ENCODE measurements around the gene PHLDA3.

The PHLDA3 gene

DNA sequence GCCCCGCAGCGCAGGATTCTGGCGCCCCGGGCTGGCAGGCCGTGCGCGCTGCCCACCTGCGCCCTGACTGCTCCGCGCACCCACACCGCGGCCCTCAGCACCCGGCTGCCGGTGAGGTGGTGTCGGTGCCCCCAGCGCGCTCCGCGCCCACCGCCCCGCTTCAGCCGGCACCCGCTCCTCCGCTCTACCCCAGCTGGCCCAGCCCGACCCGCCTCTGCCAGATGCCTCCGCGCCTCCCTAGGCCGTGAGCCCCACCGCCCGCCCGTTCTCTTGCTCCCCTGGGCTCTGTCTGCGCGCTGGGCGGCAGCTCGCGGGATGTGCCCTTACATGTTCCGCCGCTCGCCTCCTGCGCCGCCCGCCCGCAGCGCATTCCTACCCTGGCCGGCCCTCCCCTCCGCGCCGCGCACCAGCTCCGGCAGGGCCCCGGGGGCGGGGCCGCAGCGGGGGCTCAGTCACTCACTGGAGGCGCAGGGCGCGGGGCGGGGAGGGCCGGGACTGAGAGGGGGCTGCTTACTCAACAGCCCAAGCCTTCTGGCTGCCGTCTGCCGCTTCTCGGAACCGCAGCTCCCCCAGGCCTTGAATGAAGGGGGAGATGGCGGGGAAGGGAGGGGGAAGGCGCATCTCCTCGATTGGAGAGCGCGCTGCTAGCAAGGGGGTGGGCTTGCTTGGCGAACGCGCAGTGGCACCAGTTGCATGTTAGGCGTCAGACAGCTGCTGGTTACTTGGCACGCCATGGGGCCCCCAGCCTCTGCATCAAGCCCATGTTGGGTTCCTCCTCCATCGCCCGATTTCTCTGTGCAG lies at the start of gene PHLDA3:
Gene PHLDA3, minus strand, starts transcription at position 345 of the 801 bp plus-strand sequence. CDS start 402 bp downstream, outside the sequence.
- DNase-seq: peak; percentile 50

DNA sequence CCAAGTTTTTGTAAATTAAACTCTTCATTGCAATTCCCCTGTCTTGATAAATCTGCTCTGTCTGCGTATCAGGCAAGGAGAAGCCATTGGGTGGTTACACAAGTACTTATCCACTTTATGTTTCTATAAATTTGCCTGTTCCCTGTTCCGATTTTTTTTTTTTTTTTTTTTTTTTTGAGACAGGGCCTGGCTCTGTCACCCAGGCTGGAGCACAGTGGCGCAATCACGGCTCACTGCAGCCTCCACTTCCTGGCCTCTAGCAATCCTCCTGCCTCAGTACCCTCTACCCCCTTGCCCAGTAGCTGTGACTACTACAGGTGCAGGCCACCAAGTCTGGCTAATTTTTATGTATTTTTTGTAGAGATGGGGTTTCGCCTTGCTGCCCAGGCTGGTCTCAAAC lies 49.1 kb upstream of the PHLDA3 start:
- DNase-seq: no peak

DNA sequence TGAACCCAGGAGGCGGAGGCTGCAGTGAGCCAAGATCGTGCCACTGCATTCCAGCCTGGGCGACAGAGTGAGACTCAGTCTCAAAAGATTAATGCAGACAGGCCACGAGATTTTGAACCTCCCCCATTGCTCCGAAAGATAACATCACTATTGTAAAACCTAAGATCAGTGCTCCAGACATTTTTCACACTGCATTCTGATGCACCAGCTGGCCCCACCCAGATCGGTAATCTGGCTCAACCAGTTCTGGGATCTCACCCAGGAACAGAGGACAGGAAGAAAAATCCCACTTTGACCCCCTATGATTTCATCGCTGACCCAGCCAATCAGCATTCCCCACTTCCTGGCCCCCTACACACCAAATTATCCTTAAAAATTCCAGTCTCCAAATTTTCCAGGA lies 48.6 kb upstream of the PHLDA3 start:
- DNase-seq: no peak

DNA sequence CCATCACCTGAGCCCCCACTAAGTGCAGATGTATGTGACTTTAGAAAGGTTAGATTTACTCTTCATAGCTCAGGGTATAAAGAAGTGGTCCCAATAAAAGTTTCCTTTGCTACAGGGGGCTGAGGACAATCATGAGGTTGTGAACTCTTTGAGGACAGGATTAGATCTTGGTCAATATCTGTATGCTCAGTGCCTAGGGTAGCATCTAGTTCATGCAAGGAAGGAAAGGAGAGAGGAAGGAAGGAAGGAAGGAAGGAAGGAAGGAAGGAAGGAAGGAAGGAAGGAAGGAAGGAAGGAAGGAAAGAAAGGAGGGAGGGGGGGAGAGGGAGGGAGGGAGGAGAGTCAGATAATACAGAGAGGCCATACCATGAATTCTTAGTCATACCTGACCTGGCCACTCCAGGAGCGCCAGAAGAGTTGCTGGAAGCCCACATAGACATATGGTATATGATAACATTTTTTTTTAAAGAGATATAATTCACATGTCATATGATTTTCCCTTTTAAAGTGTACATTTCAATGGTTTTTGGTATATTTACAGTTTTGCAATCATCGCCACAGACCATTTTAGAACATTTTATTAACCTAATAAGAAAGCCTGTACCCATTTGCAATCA lies 47.6 kb upstream of the PHLDA3 start:
- DNase-seq: no peak

DNA sequence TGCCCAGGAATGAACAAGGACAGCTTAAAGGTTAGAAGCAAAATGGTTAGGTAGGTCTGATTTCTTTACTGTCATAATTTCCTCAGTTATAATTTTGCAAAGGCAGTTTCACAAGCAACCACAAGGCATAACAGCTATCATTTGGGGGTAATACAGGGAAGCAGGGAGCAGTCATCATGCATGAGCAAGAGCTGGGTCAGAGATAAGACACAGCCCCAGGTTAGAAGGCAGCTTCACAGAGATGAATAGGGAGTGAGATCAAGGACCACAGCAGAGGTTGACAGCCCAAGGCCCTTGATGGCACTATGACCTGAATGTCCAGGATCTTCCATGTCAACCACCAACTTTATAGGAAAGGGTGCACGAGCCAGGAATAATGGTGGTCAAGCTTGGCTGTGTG lies 46.9 kb upstream of the PHLDA3 start:
- no peak for DNase-seq

DNA sequence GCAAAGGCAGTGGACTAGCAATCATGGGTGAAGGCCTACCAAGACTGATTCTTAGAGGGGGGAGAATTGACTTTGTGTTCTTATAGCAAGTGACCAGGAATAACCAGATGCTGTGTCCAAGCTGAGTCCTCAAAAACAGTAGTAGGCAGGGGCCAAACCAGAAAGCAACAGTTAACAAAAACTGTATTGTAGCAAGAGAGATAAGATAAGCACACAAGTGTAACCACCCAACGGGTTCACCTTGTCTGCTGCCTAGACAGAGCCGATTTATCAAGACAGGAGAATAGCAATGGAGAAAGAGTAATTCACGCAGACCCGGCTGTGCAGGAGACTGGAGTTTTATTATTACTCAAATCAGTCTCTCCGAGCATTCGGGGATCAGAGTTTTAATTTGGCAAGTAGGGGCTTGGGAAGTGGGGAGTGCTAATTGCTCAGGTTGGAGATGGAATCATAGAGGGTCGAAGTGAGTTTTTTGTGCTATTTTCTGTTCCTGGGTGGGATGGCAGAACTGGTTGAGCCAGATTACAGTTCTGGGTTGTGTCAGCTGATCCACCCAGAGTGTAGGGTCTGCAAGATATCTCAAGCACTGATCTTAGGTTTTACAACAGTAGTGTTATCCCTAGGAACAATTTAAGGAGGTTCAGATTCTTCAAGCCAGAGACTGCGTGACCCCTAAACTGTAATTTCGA lies 46.2 kb upstream of the PHLDA3 start:
- DNase-seq: no peak

DNA sequence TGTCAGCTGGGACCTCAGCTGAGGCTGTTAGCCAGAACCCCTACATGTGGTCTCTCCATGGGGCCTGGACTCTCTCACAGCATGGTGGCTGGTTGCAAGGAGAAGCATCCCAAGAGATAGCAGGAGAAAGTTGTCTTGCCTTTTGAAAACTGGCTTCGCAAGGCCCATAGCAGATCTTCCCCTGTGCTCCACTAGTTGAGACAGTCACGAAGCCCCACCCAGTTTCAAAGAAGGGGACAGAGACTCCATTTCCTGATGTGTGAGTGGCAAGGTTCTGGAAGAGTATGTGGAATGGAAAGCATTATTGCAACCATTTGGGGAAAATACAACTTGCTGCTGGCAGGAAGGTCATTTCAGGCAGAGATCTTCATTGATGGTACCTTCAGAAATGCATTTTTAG lies 45.5 kb upstream of the PHLDA3 start:
- no peak for DNase-seq

DNA sequence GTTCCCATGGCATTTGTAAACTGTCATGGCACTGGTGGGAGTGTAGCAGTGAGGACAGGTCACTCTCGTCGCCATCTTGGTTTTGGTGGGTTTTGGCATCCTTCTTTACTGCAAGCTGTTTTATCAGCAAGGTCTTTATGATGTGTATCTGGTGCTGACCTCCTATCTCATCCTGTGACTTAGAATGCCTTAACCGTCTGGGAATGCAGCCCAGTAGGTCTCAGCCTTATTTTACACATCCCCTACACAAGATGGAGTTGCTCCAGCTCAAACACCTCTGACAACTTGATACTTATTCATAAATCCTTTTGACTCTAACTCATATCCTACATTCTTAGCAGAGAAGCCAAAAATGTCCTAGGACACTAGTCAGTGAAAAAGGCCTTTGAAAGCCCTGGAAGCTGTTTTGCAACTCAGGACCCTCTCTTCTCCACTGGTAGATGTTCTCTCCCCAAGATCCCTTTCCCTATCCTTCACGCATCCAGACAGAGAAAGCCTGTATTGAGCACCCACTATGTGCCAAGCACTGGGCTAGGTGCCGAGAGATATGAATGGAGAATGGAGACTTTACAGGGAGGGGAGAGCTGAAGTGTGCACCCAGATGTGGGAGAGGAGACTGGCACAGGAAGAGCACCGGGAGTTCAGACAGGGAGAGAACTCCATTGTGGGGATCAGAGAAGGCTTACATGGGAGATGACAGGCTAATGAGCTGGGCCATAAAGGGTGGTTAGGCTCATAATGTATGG lies 44.7 kb upstream of the PHLDA3 start:
- no peak for DNase-seq

DNA sequence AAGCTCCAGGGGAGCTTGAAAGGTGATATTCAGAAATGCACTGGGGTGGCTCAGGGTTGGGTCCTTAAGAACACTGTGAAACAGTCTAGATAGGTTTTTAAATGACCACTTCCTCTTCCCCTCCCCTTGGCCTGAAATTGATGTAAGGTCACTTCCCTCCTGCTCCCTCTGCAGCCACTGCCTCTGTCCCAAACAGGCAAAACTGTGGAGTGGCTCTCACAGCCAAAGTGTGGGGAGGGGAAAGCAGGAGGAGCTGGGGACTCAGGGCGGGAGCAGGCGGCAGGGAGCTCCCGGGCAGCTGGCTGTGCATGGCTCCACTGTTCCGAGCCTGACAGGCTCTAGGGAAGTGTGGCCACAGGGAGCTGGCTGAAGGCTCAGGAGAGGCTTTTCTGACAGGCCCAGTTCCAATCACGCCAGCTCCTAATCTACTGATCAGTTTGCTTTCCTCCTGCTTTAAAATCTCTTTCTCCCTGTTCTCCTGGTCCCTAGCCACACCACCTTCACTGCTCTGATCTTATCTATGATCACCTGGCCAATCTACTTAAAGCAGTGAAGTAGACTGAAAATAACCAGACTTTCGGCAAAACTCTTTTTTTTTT lies 43.1 kb upstream of the PHLDA3 start:
- no peak for DNase-seq

DNA sequence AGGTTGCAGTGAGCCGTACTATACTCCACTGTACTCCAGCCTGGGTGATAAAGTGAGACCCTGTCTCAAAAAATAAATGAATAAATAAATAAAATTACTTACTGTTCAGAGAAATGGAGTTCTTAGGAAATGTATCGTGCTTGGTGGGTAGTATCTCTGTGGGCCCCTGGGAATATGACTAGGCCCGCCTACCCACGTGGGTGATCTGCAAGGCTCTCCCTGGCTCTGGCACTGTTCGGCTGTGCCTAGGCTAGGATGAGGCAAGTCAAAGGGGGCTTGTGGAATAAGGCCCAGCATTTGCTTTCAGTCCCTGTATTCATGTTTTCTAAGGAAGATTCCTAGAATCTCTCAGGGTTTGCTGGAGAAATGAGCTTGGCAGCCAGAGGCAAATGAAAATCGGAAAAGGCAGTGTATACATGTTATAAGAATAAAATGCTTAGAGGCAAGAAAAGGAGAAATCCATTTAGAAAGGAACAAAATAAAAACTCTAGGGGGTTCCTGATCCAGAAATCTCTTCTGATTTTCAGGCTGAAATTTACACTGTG lies 42.5 kb upstream of the PHLDA3 start:
- no peak for DNase-seq

DNA sequence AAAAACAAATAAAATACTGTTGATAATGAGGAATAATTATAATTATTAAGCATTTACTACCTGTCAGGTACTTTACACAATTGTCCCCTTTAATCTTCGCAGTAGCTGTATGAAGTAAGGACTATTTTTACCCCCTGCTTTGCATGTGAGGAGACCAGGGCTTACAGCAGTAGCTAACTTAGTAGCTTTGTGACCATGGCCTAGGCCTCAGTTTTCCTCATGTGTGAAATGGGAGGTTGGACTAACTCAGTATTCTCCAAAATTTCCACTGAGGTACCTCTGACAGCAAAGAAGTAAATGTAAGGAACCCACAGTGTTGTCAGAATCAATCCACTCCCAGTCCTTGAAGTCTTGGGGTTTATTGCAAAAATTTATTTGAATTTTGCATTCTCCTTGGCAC lies 41.7 kb upstream of the PHLDA3 start:
- no peak for DNase-seq

DNA sequence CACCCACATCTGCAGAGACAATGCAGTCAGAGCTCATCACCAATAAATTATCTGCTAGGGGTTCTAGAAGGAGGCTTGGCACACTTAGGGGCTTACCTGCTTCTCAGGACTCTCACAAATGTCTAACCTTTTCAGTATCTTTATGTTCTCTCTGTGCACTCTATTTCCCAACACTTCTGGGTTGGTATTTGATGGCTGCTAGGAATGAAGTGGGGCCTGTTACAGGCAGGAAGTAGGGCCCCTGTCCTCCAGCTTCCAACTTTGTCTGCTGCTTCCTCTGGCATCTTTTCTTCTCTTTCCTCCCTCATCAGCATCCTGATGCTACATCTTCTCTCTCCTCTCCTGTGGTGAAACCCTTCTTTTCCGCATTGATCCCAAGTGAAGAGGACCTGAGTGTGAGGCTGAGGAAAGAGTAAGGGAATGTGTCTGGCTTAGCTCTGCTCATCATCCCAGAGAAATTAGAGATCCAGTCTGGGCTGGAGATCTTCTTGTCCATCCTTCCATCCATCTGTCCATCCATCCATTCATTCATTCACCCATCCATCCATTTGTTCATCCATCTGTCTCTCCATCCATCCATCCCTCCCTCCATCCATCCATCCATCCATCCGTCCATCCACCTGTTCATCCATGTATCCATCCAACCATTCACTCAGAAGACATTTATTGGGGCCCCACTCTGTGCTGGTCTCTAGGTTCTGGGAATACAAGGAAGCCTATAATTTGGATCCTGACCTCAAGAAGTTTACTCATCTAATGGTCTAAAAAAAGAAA lies 40.8 kb upstream of the PHLDA3 start:
- no peak for DNase-seq

DNA sequence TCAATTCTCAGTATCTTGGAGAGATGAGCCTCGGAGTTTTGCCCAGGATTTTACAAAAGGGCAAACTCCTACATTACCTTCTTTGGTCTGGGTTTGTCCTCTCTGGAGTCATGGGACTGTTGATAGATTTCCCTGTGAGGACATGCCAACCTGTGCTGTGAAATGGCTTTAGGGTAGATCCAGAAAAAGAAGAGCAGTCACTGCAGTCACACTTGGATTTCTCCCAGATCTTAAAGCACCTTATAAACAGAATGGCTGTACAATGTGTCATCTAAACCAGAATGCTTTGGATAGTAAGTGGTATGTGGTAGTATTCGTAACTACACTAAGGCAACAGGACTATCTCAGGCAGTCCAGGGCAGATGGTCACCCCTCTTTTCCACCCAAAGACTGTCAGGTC lies 39.8 kb upstream of the PHLDA3 start:
- DNase-seq: no peak

DNA sequence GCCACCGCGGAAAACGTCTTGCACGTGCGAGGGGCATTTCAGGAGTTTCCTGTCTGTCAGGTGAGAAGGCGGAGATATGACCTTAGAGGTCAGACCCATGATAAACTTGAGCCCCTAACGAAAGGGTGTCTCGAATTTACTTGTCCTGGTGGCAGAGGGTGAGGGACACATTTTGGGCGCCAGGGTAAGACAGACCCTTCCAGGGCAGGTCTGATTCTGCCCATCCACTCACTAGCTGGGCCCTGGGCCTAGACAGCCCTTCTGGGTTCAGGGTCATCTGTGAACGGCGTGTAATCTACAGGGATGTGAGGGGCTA lies 38.3 kb upstream of the PHLDA3 start:
- no peak for DNase-seq

DNA sequence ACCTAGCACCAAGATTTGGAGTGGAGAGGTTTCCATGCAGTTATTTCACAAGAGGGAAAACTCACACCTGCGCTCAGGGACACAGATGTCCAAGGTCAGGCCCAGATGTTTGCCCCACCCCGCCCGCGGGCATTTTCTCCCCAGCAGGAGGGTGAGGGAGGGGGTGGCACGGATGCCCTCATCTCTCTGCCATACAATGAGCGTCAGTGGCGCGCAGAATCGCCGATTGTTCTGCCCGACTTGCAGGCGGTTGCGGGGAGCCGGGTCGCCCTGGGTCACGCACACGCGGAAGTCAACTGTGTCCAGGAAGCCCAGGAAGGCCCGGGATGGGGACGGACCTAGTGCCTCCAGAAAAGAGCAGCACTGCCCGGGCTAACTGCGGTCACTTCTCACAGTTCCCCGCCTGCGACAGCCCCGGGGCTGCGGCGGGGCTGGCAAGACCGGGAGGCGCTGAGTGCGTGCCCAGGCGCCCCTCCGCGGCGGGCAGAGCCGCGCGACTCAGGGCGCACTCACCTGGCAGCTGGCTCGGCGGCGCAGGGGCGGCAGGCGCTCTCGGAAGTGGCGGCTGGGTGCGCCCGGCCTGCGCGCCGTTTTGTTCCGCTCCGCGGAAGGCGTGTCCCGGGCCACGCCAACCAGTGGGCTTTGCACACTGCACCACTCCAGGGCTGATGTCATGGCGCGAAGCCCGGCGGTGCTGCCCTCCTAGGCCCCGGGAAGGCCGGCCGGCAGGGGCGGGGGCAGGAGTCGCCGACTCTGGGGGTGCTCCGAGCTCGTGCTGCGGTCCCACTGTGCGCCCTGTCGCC lies 37.8 kb upstream of the PHLDA3 start, which contains the start of gene CSRP1:
Gene CSRP1, minus strand, starts transcription at position 567 of the 803 bp plus-strand sequence. CDS start 10,820 bp downstream, outside the sequence.
- peak; percentile 77 for DNase-seq

DNA sequence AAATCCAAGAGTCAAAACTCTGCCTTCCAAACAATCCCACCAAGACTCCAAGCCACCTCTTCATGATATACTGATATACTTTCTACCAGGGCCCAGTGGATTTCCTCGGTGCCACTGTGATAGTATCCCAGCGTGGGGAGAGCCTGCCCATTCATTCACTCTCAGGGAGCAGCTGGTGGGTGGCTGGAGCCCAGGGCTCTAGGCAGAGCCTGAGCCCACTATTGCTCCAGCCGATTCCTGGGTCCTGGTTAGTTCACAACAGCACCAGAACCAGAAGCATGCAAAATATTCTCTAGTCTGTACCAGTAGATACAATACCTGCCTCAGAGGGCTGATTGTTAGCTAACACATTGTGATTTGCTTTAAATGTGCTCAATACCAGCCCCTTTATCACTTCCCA lies 37.1 kb upstream of the PHLDA3 start:
- DNase-seq: no peak

DNA sequence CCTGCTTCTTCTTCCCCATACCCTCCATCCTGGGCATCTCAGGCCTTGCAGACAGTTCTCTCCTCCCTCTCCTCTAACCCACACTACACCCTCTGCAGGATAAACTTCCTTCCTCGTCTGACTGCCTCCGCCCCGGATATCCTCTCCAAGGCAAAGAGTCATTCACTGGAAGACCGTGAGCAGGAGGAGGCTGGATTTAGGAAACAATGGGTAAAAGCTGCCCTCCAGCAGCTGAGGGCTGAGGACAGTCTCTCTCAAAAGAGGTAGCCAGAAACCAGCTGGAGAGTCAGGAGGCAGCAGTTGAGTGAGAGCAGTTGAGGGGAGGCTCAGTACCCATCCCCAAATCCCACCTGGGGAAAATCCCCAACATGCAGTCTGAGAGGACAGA lies 36.5 kb upstream of the PHLDA3 start:
- no peak for DNase-seq

DNA sequence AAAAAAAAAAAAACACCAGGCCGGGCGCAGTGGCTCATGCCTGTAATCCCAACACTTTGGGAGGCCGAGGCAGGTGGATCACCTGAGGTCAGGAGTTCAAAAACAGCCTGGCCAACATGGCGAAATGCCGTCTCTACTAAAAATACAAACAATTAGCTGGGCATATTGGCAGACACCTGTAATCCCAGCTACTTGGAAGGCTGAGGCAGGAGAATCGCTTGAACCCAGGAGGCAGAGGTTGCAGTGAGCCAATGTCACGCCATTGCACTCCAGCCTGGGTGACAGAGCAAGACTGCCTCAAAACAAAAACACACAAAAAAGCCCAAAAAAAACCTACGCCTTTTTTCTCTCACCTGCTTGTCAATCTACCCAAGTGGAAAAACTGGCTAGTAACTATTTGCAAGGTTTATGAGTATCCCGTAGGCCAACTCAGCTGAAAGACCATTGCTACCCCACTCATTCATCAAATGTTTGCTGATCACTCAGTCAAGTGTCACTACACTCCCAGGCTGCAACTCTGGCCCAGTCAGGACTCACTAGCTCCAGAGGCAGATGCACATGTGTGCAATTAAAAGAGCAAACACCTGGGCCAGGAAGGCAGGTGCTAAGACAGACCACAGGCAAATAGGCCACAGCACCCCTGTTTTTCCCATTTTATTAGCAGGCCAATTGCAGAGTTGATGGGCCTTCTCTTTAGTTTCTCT lies 36.0 kb upstream of the PHLDA3 start:
- no peak for DNase-seq

DNA sequence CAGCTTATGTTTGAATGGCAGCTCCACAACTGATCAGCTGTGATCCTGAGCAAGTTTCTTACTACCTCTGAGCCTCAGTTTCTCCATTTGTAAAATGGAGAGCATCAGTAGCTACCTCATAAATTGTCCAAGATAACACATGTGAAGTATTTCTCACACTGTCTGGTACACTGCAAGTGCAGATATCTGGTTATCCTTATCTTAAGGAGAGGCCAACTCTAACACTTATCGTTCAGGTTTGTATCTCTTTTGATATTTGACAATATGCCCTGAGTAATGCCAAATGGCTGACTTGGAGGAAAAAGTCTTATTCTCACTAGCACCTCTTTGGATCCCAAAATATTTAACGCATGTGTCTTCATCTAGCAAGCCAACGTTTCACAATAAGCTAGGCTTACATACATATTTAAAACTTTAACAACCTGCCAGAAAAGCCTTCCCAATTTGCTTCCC lies 35.2 kb upstream of the PHLDA3 start:
- no peak for DNase-seq
